ENCODE data around the gene ABCD3. TPM values are rescaled to one million over a fixed set of nuclear protein-coding genes. Genes with fewer than 3 reads are reported as not detected.

Gene ABCD3
- total and polyA plus RNA-seq, 2 of the 13 experiments (the other 11 are each of a cell fraction or from before 2014, with no cell fraction given): 27.5 to 166 TPM

DNA sequence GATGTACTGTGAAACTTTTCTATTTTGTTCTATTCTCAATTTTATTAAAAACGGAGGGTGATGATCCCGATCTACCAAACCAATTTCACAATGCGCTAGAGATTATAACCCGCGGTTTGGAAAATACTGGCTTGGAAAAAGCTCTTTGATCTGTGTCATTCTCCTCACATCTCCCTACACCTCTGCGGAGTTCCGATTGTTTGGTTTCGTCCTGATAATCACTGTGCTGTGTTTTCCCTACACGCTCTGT lies 536 bp upstream of the ABCD3 start (continued):
- TF ChIP-seq, protein P1, sequence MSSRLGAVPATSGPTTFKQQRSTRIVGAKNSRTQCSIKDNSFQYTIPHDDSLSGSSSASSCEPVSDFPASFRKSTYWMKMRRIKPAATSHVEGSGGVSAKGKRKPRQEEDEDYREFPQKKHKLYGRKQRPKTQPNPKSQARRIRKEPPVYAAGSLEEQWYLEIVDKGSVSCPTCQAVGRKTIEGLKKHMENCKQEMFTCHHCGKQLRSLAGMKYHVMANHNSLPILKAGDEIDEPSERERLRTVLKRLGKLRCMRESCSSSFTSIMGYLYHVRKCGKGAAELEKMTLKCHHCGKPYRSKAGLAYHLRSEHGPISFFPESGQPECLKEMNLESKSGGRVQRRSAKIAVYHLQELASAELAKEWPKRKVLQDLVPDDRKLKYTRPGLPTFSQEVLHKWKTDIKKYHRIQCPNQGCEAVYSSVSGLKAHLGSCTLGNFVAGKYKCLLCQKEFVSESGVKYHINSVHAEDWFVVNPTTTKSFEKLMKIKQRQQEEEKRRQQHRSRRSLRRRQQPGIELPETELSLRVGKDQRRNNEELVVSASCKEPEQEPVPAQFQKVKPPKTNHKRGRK (CRISPR knock-in tag; IDR thresholded peaks at IDR 0.05): no peak
- TF ChIP-seq ZNF589 (CRISPR knock-in tag; conservative IDR thresholded peaks at IDR 0.05): 0 out of 2 replicates have a peak, but pooled peaks have one; percentile 2
- 0 out of 2 replicates have a peak, but pooled peaks have one; percentile 57 for TF ChIP-seq FOXC1 (CRISPR knock-in tag; IDR thresholded peaks at IDR 0.05; ENCODE audit: borderline replicate concordance)
- TF ChIP-seq ZNF839 (CRISPR knock-in tag; IDR thresholded peaks at IDR 0.05; ENCODE audit: borderline replicate concordance): no peak
- no peak for TF ChIP-seq GTF2F1 (IDR thresholded peaks at IDR 0.05; ENCODE audit: low read length)
- no peak for TF ChIP-seq HOXA3 (CRISPR knock-in tag; IDR thresholded peaks at IDR 0.05)
- TF ChIP-seq ZBTB20 (CRISPR knock-in tag; IDR thresholded peaks at IDR 0.05; ENCODE audit: borderline replicate concordance, low read depth): no peak; the same call in 1 of the 2 replicates
- TF ChIP-seq PAWR (CRISPR knock-in tag; IDR thresholded peaks at IDR 0.05; ENCODE audit: borderline replicate concordance): no peak
- no peak for TF ChIP-seq ZNF768 (CRISPR knock-in tag; IDR thresholded peaks at IDR 0.05)
- no peak for TF ChIP-seq ZNF703 (CRISPR knock-in tag; IDR thresholded peaks at IDR 0.05; ENCODE audit: borderline replicate concordance)
- TF ChIP-seq, protein P2, sequence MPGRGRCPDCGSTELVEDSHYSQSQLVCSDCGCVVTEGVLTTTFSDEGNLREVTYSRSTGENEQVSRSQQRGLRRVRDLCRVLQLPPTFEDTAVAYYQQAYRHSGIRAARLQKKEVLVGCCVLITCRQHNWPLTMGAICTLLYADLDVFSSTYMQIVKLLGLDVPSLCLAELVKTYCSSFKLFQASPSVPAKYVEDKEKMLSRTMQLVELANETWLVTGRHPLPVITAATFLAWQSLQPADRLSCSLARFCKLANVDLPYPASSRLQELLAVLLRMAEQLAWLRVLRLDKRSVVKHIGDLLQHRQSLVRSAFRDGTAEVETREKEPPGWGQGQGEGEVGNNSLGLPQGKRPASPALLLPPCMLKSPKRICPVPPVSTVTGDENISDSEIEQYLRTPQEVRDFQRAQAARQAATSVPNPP (CRISPR knock-in tag; IDR thresholded peaks at IDR 0.05): no peak
- TF ChIP-seq ZBTB3 (CRISPR knock-in tag; IDR thresholded peaks at IDR 0.05; ENCODE audit: borderline replicate concordance, low read depth): no peak
- TF ChIP-seq NCOA1 (CRISPR knock-in tag; IDR thresholded peaks at IDR 0.05): no peak
- TF ChIP-seq ZNF567 (CRISPR knock-in tag; IDR thresholded peaks at IDR 0.05; ENCODE audit: borderline replicate concordance): no peak
- TF ChIP-seq, protein P3, sequence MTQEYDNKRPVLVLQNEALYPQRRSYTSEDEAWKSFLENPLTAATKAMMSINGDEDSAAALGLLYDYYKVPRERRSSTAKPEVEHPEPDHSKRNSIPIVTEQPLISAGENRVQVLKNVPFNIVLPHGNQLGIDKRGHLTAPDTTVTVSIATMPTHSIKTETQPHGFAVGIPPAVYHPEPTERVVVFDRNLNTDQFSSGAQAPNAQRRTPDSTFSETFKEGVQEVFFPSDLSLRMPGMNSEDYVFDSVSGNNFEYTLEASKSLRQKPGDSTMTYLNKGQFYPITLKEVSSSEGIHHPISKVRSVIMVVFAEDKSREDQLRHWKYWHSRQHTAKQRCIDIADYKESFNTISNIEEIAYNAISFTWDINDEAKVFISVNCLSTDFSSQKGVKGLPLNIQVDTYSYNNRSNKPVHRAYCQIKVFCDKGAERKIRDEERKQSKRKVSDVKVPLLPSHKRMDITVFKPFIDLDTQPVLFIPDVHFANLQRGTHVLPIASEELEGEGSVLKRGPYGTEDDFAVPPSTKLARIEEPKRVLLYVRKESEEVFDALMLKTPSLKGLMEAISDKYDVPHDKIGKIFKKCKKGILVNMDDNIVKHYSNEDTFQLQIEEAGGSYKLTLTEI (CRISPR knock-in tag; conservative IDR thresholded peaks at IDR 0.05): no peak
- TF ChIP-seq KMT2A (CRISPR knock-in tag; IDR thresholded peaks at IDR 0.05): no peak
- no peak for TF ChIP-seq ZNF558 (CRISPR knock-in tag; IDR thresholded peaks at IDR 0.05; ENCODE audit: borderline replicate concordance)
- TF ChIP-seq ZNF333 (CRISPR knock-in tag; IDR thresholded peaks at IDR 0.05; ENCODE audit: borderline replicate concordance): no peak
- TF ChIP-seq RARA (CRISPR knock-in tag; IDR thresholded peaks at IDR 0.05): no peak
- TF ChIP-seq SMYD3 (CRISPR knock-in tag; IDR thresholded peaks at IDR 0.05): no peak
- no peak for TF ChIP-seq RFX3 (CRISPR knock-in tag; IDR thresholded peaks at IDR 0.05)
- TF ChIP-seq PBX3 (CRISPR knock-in tag; IDR thresholded peaks at IDR 0.05; ENCODE audit: borderline replicate concordance): no peak
- no peak for TF ChIP-seq ARHGAP35 (CRISPR knock-in tag; IDR thresholded peaks at IDR 0.05; ENCODE audit: borderline replicate concordance)
- TF ChIP-seq ZNF441 (CRISPR knock-in tag; IDR thresholded peaks at IDR 0.05; ENCODE audit: borderline replicate concordance): no peak
- TF ChIP-seq ZMYM3 (CRISPR knock-in tag; IDR thresholded peaks at IDR 0.05): no peak
- TF ChIP-seq ZEB1 (IDR thresholded peaks at IDR 0.05; ENCODE audit: insufficient replicate concordance, low read depth): peak; percentile 60

Data from HepG2 (cell line).